Osteoblast (primary cell): ENCODE results near the gene NCEH1. TPM values are rescaled to one million over a fixed set of nuclear protein-coding genes. Genes with fewer than 3 reads are reported as not detected.
"Not testable (repeated sequence)": the region's sequence is repeated elsewhere in the genome, so short reads cannot be mapped to it uniquely, and the experiment has no call there.

Experiments used
- DNase-seq: peaks from one replicate; pipeline ENCODE4 v3.0.0; 2011; ENCODE audit warnings: low spot score, mixed read lengths; ENCODE audit not compliant: insufficient read length; ENCODE audit errors: missing footprints
- H2AFZ ChIP-seq: 2 replicates; pipeline ENCODE4 v1.6.0; 2011; ENCODE audit warnings: mild to moderate bottlenecking, low read length
- H3K27ac ChIP-seq: 2 replicates; pipeline ENCODE4 v1.5.1; 2011; ENCODE audit warnings: mild to moderate bottlenecking, low read depth, low read length, moderate library complexity
- H3K27me3 ChIP-seq: 2 replicates; pipeline ENCODE4 v1.6.0; 2012; ENCODE audit warnings: mild to moderate bottlenecking, control low read depth, inconsistent platforms, low read length, moderate library complexity; ENCODE audit not compliant: insufficient read depth
- H3K36me3 ChIP-seq: 2 replicates; pipeline ENCODE4 v1.5.1; 2011; ENCODE audit warnings: mild to moderate bottlenecking, low read length, control low read depth, moderate library complexity; ENCODE audit not compliant: insufficient read depth
- H3K4me1 ChIP-seq: 2 replicates; pipeline ENCODE4 v1.5.1; 2011; ENCODE audit warnings: mild to moderate bottlenecking, low read length, control low read depth, moderate library complexity; ENCODE audit not compliant: insufficient read depth
- H3K4me2 ChIP-seq: 2 replicates; pipeline ENCODE4 v1.6.0; 2011; ENCODE audit warnings: mild to moderate bottlenecking, low read length; ENCODE audit not compliant: insufficient read depth
- H3K4me3 ChIP-seq: fragments of 200-600 bp; sonication (generic); 3 replicates; pipeline ENCODE4 v1.5.1; 2012; ENCODE audit warnings: mild to moderate bottlenecking, low read length, inconsistent platforms; ENCODE audit not compliant: insufficient read depth
- H3K79me2 ChIP-seq: 2 replicates; pipeline ENCODE4 v1.6.0; 2012; ENCODE audit warnings: mild to moderate bottlenecking, low read length, control low read depth, inconsistent platforms; ENCODE audit not compliant: insufficient read depth
- H3K9me3 ChIP-seq: 2 replicates; pipeline ENCODE4 v1.5.1; 2011; ENCODE audit warnings: low read depth, low read length, control low read depth
- H4K20me1 ChIP-seq: 2 replicates; pipeline ENCODE4 v1.6.0; 2012; ENCODE audit warnings: mild to moderate bottlenecking, low read length, control low read depth; ENCODE audit not compliant: insufficient read depth
- total RNA-seq: library from RNA; depleted of rRNA; stranded (reverse); fragments of >200 nt; gene quantifications from 2 replicates; pipeline ENCODE4 v1.2.3, GENCODE V29; 2012
- TF ChIP-seq, protein P1 (sequence below): IDR thresholded peaks from 2 replicates; pipeline ENCODE4 v1.5.1; 2011; ENCODE audit warnings: mild to moderate bottlenecking, low read depth, low read length, moderate library complexity; ENCODE audit errors: extremely low read depth

Gene NCEH1
- total RNA-seq, 1 donor, result 10.9 TPM

DNA sequence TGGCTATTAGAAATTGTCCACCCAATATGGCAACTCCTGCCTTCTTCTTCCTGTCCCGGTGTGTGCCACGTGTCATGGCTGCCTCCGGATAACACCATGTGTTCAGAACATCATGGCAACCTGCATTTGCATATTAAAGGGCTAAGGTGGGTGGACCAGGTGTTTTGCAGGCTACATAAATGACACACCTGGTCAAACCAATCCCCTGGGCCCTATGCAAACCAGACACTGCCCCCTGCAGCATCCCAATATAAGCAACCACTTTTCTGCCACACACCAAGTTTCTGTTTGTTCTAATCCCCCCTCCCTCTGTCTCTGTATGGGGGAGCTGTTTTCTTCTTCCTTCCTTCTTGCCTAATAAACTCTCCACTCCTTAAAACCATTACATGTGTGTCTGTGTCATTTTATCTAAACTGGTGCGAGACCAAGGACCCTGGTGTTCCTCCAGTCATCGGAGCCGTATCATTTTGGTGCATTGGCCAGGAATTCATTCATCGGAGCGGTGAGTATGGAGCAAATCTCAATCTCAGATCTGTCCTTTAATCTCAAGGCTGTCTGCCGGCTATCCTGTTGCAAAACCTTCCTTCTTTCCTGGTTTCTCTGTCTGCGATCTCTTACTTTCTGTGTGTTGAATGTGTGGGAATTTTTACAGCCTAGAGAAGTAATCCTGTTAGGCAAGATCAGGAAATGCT lies 44.5 kb downstream of the NCEH1 start:
- no peak overlapping the region for H3K4me3 ChIP-seq
- H3K9me3 ChIP-seq, result no peaks in the 10 kb centered on the region
- peak overlapping the region; percentile 10 for H3K4me2 ChIP-seq
- no peak for DNase-seq
- peaks cover 6% of the 10 kb centered on the region for H4K20me1 ChIP-seq
- H3K79me2 ChIP-seq, result peaks cover 48% of the 10 kb centered on the region
- H3K27me3 ChIP-seq, result no peaks in the 10 kb centered on the region
- H3K4me1 ChIP-seq, result peaks cover 6% of the 10 kb centered on the region
- peak overlapping the region; percentile 15 for H3K27ac ChIP-seq
- TF ChIP-seq, protein P1, sequence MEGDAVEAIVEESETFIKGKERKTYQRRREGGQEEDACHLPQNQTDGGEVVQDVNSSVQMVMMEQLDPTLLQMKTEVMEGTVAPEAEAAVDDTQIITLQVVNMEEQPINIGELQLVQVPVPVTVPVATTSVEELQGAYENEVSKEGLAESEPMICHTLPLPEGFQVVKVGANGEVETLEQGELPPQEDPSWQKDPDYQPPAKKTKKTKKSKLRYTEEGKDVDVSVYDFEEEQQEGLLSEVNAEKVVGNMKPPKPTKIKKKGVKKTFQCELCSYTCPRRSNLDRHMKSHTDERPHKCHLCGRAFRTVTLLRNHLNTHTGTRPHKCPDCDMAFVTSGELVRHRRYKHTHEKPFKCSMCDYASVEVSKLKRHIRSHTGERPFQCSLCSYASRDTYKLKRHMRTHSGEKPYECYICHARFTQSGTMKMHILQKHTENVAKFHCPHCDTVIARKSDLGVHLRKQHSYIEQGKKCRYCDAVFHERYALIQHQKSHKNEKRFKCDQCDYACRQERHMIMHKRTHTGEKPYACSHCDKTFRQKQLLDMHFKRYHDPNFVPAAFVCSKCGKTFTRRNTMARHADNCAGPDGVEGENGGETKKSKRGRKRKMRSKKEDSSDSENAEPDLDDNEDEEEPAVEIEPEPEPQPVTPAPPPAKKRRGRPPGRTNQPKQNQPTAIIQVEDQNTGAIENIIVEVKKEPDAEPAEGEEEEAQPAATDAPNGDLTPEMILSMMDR, result no peak
- H2AFZ ChIP-seq, result no peak overlapping the region
- no peaks in the 10 kb centered on the region for H3K36me3 ChIP-seq

DNA sequence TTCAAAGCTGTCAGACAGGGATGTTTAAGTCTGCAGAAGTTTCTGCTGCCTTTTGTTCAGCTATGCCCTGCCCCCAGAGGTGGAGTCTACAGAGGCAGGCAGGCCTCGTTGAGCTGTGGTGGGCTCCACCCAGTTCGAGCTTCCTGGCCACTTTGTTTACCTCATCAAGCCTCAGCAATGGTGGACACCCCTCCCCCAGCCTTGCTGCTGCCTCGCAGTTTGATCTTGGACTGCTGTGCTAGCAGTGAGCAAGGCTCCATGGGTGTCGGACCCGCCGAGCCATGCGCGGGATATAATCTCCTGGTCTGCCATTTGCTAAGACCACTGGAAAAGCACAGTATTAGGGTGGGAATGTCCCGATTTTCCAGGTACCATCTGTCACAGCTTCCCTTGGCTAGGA lies 45.4 kb downstream of the NCEH1 start:
- H3K9me3 ChIP-seq, result not testable (repeated sequence)
- H3K79me2 ChIP-seq, result peaks cover 44% of the 10 kb centered on the region

DNA sequence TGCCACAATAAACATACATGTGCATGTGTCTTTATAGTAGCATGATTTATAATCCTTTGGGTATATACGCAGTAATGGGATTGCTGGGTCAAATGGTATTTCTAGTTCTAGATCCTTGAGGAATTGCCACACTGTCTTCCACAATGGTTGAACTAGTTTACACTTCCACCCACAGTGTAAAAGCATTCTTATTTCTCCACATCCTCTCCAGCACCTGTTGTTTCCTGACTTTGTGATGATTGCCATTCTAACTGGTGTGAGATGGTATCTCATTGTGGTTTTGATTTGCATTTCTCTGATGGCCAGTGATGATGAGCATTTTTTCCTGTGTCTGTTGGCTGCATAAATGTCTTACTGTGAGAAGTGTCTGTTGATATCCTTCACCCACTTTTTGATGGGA lies 50.4 kb downstream of the NCEH1 start:
- H3K36me3 ChIP-seq, H3K4me3 ChIP-seq, H2AFZ ChIP-seq, H3K9me3 ChIP-seq, H4K20me1 ChIP-seq, H3K4me2 ChIP-seq, H3K27me3 ChIP-seq, H3K27ac ChIP-seq, DNase-seq: not testable (repeated sequence)
- Histone ChIP-seq H3K79me2 (peaks cover 30% of the 10 kb centered on the region), H3K4me1 (peaks cover 22% of the 10 kb centered on the region)

More for the DNA sequence above, 45.4 kb downstream of the NCEH1 start:
- H3K4me1 ChIP-seq, H4K20me1 ChIP-seq, H3K4me2 ChIP-seq, H2AFZ ChIP-seq, H3K4me3 ChIP-seq, H3K36me3 ChIP-seq, H3K27ac ChIP-seq, H3K27me3 ChIP-seq, DNase-seq: not testable (repeated sequence)

DNA sequence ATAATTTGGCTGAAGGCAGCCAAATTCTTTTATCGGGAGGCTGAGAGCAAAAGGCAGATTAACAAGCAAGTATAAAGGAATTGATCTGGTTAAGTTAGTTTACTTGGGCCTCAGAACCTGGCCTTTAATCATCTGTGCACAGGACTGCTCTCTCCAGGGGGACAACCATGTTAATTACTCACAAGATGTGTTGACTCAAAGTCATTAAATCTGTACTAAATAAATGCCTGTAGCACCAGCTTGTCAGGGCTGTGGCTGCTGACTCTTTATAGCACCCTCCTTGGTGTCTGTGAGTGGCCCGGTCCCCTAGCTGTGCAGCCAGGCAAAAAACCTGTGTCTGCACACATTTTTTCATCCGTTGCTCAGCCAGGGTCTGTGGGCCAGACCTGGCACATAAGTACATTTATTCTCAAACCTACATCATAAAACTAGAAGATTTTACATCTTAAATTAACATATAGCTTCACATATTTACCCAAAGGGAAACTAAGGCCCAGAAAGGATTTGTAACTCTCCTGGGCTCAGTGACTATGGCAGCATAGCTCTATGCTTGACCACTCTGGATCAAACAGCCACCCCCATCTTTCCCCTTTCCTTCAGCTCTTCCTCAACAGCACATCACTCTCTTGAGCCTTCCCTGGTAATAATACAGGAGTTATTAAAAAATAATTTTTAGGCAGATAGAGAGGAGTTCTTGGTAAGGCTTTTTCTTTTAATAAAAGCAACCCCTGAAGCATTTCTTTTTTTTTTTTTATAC lies 51.4 kb downstream of the NCEH1 start:
- DNase-seq, result no peak
- TF ChIP-seq, protein P1, result no peak
- peaks cover 22% of the 10 kb centered on the region for H3K4me1 ChIP-seq
- no peaks in the 10 kb centered on the region for H3K9me3 ChIP-seq
- H4K20me1 ChIP-seq, result no peaks in the 10 kb centered on the region
- no peaks in the 10 kb centered on the region for H3K36me3 ChIP-seq
- no peak overlapping the region for H2AFZ ChIP-seq
- H3K4me2 ChIP-seq, result peak overlapping the region; percentile 61
- H3K79me2 ChIP-seq, result peaks cover 38% of the 10 kb centered on the region
- H3K27me3 ChIP-seq, result no peaks in the 10 kb centered on the region
- H3K4me3 ChIP-seq, result no peak overlapping the region
- peak overlapping the region; percentile 95 for H3K27ac ChIP-seq
